NCI-H2081 (cell line): ENCODE results near the gene TCF3.

Experiments
- DNase-seq, 2 experiments: peaks; one replicate each; lab custom pipeline; 2025; lab: John Stamatoyannopoulos, UW

TCF3 gene

DNA sequence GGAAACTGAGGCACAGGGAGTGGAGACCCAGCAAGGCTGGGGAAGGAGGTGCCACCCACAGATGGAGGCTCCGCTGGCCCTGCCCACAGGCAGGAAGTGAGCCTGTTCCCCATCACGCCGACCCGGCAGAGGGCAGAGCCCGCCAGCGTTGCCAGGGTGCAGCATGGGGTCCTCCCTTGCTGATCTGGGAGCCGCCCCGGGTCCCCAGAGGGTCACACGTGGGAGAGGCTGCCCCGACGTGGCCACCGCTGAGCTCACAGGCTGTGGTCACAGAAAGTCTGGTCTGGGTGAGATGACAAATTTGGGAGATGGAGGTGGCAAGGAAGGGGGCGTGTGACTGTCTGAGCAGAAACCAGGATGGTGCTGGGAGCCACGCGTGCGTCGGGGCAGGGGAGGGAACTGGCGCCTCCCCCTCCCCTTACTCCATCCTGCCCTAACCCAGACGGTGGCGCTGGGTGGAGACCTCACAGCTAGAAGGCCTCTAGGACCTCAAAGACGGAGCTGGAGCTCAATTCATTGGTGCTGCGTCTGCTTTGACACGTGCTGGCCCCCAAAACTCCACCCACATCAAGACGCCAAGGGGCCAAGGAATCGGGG, 92.0 kb downstream of the TCF3 start:
- DNase-seq, result no peak
